Measurements from ENCODE around the gene SLFN13.
"Not testable (repeated sequence)": the region's sequence is repeated elsewhere in the genome, so short reads cannot be mapped to it uniquely, and the experiment has no call there.

Gene SLFN13

DNA sequence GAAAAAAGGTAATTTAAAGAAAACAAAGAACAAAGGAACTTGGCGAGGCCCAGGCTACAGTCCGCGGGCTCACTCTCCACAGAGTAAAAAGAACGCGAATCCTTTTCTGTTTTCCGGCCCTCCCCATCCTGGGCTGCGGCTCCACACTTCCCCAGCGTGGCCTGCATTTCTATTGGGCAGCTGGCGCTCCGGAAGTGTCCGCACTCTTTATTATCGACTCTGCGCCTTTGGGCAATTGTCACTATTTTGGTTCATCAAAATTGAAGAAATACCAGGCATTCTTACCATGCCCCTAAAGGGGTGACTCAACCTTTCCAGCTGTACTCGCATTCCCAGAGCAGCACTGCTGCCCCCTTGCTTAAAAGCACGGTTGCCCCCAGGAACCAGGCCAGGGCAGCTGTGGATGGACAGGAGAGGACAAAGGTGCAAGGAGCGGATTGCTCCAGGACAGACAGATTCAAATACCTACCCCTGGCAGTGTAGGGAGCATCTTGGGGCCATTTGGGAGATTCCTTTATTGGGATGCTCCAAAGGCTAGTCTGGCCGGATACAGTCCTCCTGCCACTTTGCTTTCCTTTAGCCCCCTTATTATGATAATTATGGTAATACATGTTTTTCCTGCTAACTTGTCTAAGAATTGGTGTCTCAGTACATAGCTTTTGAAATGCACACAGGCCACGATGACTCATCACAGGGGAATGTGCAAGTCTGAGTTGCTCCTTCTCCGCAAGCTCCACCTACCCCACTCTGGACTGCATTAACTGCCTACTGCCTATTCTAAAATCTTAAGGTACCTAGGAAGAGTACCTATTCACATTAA is 15.3 kb downstream of the SLFN13 start:
- in situ Hi-C loops (cut with MboI; ENCODE audit: low sequenced_read_pairs): no loop called here

DNA sequence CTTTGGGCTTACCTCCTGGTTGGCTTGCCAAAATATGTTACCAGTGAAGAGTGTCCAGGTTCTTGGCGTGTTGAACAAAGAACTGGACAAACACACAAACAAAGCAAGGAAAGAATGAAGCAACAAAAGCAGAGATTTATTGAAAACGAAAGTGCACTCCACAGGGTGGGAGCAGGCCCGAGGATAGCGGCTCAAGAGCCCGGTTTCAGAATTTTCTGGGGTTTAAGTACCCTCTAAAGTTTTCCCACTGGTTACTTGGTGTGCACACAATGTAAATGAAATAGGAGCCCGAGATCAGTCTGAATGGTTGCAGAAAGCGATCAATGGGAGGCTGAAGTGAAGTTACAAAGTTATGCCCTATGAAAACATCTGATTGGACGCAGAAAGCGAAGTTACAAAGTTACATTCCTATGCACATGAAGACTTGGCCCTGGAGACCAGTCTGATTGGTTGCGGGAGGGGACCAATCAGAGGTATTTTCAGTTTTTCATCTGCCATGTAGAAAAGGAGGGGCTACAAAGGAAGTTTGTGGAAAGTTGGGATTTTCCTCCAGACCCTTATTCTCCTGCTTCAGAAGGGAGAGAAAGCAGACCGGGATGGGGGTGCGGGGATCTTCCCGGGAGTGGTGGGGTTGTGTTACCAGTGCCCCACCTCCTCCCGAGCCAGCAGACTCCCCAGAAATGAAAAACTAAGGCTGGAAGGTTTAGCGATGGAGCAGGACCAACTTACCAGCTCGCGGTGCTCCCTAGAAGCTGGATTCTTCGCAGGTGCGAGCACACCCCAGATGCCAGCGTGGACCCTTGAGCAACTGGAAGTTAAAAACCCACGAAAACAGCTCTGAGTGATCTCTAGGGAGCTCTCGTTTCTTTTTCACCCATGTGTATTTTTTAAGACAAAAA is 16.1 kb downstream of the SLFN13 start, which contains the start of gene SLFN12:
Gene SLFN12 (minus strand): TSS at position 325 of the 899 bp plus-strand sequence. CDS start 9,472 bp downstream, outside the sequence.
- in situ Hi-C loops (cut with MboI; ENCODE audit: low sequenced_read_pairs): no loop called here

DNA sequence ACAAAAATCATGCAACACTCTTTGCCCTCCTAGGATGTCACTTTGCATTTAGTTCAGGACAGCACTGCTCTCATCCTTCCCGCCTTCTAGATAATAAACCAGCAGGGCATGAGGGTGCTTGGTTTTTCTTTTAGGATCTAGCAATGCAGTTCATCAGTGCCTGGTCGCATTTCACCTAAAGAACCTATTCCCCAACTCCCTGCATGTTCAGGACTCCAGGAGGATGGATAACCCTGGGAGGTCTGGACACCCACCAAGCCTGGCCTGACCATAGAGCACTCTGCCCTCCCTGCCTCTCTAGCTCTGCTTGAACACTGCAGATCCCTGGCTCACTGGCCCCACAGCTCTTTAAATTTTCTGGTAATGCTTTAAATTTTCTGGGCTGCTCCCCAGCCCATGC is 18.9 kb downstream of the SLFN13 start:
- in situ Hi-C loops (cut with MboI; ENCODE audit: low sequenced_read_pairs): no loop called here

DNA sequence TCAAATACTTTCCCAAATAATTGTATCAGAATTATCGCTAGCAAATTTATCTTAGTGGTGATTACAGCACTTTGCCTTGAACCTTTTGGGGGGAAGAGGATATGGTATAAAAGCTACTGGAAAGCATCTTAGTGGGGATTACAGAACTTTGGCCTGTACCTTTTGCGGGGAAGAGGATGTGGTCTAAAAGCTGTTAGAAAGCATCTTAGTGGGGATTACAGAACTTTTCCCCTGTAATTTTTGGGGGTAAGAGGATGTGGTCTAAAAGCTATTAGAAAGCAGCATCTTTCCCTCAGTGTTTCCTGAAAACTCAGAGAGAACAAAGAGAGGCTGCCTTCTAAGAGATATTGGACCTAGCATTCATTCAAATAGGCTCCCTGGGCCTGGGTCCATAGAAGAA is 20.3 kb downstream of the SLFN13 start:
- in situ Hi-C loops (cut with MboI; ENCODE audit: low sequenced_read_pairs): no loop called here

DNA sequence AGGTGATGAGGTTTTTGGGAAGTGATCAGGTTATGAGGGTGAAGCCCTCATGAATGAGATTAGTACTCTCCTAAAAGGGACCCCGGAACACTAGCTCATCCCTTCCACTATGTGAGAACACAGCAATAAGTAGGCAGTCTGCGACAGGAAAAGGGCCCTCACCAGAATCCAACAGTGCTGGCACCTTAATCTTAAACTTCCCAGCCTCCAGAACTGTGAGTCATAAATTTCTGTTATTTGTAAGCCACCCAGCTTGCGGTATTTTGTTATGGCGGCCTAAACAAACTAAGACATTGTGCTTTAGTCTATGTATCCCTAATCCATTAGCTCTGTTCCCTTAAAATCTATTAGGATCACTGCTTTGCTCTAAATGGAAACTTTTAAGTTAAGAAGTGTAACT is 24.8 kb downstream of the SLFN13 start:
- in situ Hi-C loops (cut with MboI; ENCODE audit: low sequenced_read_pairs): no loop called here

DNA sequence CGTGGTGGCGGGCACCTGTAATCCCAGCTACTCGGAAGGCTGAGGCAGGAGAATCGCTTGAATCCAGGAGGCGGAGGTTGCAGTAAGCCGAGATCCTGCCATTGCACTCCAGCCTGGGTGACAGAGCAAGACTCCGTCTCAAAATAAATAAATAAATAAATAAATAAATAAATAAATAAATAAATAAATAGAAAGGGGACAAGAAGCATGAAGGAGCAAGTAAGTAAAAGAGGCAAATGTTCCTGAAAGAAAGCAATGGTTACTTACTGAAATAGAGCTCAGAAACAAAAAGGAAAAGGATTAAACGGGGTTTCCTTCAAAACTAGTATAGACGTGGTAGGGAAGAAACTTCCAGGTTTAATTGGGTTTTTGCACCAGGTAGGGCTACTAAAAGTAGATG is 27.5 kb downstream of the SLFN13 start:
- in situ Hi-C loops (cut with MboI; ENCODE audit: low sequenced_read_pairs): not testable (repeated sequence)

DNA sequence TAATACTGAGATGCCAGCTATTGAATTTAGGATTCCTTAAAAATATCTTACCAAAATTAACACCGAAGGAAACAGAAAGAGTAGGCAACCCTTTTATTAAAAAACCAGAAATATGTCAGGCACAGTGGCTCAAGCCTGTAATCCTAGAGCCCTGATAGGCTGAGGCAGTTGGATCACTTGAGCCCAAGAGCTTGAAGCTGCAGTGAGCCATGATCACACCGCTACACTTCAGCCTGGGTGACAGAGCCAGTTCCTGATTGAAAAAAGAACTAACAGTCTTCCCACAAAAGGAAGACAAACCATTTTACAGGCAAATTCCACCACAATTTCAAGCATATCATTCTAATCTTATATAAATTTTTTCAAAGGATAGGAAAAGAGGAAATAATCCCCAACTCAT is 31.9 kb downstream of the SLFN13 start:
- in situ Hi-C loops (cut with MboI; ENCODE audit: low sequenced_read_pairs): no loop called here

DNA sequence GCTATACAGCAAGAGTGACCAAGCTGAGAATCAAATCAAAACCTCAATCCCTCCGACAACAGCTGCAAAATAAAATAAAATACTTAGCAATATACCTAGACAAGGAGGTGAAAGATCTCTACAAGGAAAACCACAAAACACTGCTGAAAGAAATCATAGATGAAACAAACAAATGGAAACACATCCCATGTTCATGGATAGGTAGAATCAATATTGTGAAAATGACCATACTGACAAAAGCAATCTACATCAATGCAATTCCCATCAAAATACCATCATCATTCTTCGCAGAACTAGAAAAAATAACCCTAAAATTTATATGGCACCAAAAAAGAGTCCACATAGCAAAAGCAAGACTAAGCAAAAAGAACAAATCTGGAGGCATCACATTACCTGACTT is 33.9 kb downstream of the SLFN13 start:
- in situ Hi-C loops (cut with MboI; ENCODE audit: low sequenced_read_pairs): not testable (repeated sequence)

DNA sequence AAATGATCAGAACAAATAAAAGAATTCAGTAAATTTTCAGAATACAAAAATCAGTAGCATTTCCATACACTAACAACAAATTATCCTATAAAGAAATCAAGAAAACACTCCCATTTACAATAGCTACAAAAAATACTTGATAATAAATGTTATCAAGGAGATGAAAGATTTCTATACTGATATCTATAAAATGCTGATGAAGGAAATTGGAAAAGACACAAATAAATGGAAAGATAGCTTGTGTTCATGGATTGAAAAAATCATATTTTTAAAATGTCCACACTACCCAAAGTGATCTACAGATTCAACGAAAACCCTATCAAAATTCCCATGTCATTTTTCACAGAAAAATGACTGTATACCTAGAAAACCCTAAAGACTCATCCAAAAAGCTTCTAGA is 34.3 kb downstream of the SLFN13 start:
- in situ Hi-C loops (cut with MboI; ENCODE audit: low sequenced_read_pairs): no loop called here

DNA sequence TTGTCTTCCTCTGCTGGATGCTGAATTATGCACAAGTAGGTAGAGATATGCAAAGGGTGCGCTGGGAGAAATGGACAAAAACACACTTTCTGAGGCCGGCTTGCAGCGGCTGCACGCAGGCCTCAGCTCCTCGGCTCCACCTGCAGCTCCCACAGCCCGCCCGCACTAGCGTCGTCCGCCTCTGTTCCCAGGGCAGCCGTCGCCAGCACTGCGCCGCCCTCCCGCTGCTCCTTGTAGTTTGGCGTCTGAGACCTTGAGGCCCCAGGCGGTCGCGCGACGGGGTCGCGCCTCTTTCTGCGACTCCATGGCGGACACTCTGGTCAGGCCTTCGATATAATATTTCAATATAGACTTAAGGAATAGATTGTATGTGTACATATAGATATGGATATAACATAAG is 41.0 kb downstream of the SLFN13 start:
- in situ Hi-C loops (cut with MboI; ENCODE audit: low sequenced_read_pairs): no loop called here

DNA sequence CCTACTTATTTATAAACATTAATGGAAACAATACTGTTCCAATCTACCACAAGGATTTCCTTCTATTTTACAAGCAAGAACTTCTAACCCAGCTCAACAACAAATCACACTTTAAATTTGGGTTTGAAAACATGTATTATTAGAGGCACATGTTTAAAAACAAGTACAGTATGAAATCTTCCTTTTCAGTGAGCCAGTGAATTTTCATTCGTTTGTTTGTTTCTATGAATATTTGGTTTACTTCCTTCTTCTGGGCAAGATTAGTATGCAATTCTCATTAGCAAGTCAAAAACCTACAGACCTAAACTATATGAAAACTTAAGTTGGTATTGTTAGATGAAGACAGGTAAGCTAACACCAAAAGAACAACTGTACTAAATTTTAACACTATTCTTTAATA is 42.0 kb downstream of the SLFN13 start:
- in situ Hi-C loops (cut with MboI; ENCODE audit: low sequenced_read_pairs): no loop called here

DNA sequence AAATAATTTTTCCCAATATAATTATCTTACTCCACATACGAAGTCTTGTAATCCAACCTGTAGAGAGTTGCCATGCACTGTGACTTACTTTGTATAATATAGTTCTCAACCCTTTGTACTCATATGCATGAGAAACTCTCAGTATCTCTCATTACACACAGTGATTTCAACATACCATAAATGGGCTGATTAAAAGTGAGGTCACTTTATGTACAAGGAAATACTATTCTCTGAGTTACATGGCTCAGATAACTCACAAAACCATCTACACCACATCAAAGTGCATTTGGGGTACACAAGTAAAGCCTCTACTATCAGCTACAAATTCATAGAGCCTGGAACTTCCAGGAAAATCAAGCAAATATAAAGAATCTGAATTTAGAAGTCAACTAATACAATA is 44.2 kb downstream of the SLFN13 start:
- in situ Hi-C loops (cut with MboI; ENCODE audit: low sequenced_read_pairs): no loop called here

DNA sequence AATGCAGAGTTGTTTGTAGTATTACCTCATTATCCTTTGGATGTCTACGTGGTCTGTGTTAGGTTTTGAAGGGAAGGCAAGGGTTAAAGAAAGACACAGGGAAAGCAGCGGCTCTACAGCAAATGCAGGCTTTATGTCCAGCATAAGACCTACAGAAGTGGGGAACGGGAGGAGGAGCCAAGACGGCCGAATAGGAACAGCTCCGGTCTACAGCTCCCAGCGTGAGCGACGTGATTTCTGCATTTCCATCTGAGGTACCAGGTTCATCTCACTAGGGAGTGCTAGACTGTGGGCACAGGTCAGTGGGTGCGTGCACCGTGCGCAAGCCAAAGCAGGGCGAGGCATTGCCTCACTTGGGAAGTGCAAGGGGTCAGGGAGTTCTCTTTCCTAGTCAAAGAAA is 54.8 kb downstream of the SLFN13 start:
- in situ Hi-C loops (cut with MboI; ENCODE audit: low sequenced_read_pairs): not testable (repeated sequence)

DNA sequence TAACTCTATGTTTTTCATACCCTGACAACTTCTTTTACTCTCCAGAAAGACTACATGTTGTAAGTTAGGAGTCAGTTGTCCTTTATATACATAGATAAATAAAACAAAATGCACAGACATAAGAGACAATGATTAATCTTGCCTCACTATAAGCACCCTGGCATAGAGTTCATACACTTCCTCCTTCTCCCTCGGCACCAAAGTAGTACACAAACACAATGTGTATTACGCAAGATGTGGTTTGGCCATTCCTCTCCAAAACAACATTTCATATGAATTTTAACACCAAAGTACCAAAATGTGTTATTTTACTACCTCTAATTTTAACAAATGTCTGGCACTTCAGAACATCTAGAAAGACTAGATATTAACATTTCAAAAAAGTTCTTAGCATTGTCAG is 57.9 kb downstream of the SLFN13 start:
- in situ Hi-C loops (cut with MboI; ENCODE audit: low sequenced_read_pairs): no loop called here

DNA sequence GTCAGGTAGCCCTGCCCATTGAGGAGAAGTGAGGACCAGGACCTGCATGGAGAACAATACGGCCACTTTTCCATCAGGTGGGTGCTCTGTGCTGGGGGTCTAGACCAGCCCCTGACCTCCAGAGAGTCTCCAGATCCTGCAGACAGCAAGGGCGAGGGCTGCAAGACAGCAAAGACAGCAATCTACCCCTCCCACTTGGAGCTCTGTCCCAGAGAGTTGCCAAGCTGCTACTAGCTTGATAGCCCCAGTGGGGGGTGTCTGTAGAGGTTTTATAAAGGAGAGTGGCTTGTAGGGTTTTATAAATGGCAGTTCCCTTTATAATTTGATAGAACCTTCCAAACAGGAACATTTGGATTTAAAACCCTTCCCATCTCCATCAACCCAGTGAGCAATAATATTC is 58.4 kb downstream of the SLFN13 start:
- in situ Hi-C loops (cut with MboI; ENCODE audit: low sequenced_read_pairs): no loop called here

DNA sequence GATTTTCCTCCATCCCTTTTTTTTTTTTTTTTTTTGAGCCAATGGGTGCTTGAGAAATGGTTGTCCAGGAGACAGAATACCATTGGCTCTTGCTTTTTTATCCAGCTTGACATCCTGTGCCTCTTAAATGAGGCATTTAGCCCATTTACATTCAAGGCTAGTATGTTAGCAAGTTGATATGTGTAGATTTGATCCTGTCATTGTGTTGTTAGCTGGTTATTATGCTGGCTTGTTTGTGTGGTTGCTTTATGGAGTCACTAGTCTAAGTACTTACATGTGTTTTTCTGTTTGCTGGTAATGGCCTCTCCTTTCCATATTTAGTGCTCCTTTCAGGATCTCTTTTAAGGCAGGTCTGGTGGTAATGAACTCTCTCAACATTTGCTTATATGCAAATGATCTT is 61.1 kb downstream of the SLFN13 start:
- in situ Hi-C loops (cut with MboI; ENCODE audit: low sequenced_read_pairs): no loop called here
